MCF 10A (cell line): Measurements from ENCODE around the gene MTHFD2. TPM values are rescaled to one million over a fixed set of nuclear protein-coding genes. Genes with fewer than 3 reads are reported as not detected.
"Not testable (repeated sequence)": the region's sequence is repeated elsewhere in the genome, so short reads cannot be mapped to it uniquely, and the experiment has no call there.

ENCODE experiments used
- BruUV-seq: library from RNA; stranded (reverse); fragments of 400-500 nt; replicated peaks from 2 replicates; lab custom pipeline; 2021; lab: Mats Ljungman, UMichigan
- CTCF ChIA-PET: fragments of 300-600 bp; sonication (Branson Sonifier 250); formaldehyde crosslinking; extraction: SDS; loops from one replicate; lab custom pipeline; 2021; ENCODE audit warnings: antibody characterized with exemption, inconsistent platforms; lab: Yijun Ruan, JAX
- POLR2A ChIA-PET: fragments of 300-600, 350-650 bp; sonication (Branson Sonifier 250); formaldehyde crosslinking; extraction: SDS; loops from one replicate; lab custom pipeline; 2020; ENCODE audit warnings: antibody characterized with exemption, inconsistent platforms; lab: Yijun Ruan, JAX
- DNase-seq: peaks from one replicate; pipeline ENCODE4 v3.0.0-alpha.2; 2018; ENCODE audit not compliant: unreplicated experiment
- H3K27ac Mint-ChIP-seq: one replicate; pipeline ENCODE4 v1.8.0; 2022; ENCODE audit warnings: mild to moderate bottlenecking, low read depth, mixed read lengths; ENCODE audit not compliant: unreplicated experiment
- H3K27me3 Mint-ChIP-seq: one replicate; pipeline ENCODE4 v1.8.0; 2022; ENCODE audit warnings: mixed read lengths; ENCODE audit not compliant: insufficient read depth, unreplicated experiment
- H3K36me3 Mint-ChIP-seq: one replicate; pipeline ENCODE4 v1.8.0; 2022; ENCODE audit warnings: mild to moderate bottlenecking, moderate library complexity, mixed read lengths; ENCODE audit not compliant: insufficient read depth, unreplicated experiment
- H3K4me1 Mint-ChIP-seq: one replicate; pipeline ENCODE4 v1.8.0; 2022; ENCODE audit warnings: mixed read lengths; ENCODE audit not compliant: insufficient read depth, unreplicated experiment
- H3K4me3 Mint-ChIP-seq: one replicate; pipeline ENCODE4 v1.8.0; 2022; ENCODE audit warnings: mild to moderate bottlenecking, moderate library complexity, mixed read lengths; ENCODE audit not compliant: unreplicated experiment
- H3K9me3 Mint-ChIP-seq: one replicate; pipeline ENCODE4 v1.8.0; 2022; ENCODE audit warnings: mixed read lengths; ENCODE audit not compliant: unreplicated experiment
- CTCF ChIP-seq: fragments of 200-600 bp; IDR thresholded peaks from one replicate; pipeline ENCODE4 v1.8.0; 2022; ENCODE audit warnings: antibody characterized with exemption, mild to moderate bottlenecking; ENCODE audit not compliant: unreplicated experiment
- intact Hi-C: fragments of 100-400 bp; cut with micrococcal nuclease; formaldehyde crosslinking; loops from 2 replicates; pipeline ENCODE4 v1.14.1; 2022
- total RNA-seq: library from RNA; stranded (reverse); gene quantifications from 2 replicates; pipeline ENCODE4 v1.2.3, GENCODE V29; 2022

MTHFD2 gene
- total RNA-seq, 1 experiment from 2014 or later, result 470 TPM

- Mint-ChIP-seq H3K36me3 (no peaks in the 10 kb centered on the region), H3K27me3 (no peaks in the 10 kb centered on the region), H3K27ac (no peak overlapping the region), H3K4me3 (peak overlapping the region; percentile 78), H3K9me3 (no peaks in the 10 kb centered on the region), H3K4me1 (peaks cover 19% of the 10 kb centered on the region)
- BruUV-seq, result no TSS peak
- CTCF ChIA-PET, result interaction anchor here (0.6 to 3.0 kb wide), 16 partner anchors 9 to 355 kb away, joined by 3 to 15 read pairs (median 3); no protein-coding TSS in a partner anchor
- intact Hi-C loops, result no loop called here
- peak; percentile 47 for DNase-seq
- POLR2A ChIA-PET, result interaction anchor here (0.7 to 5.8 kb wide), 28 partner anchors 10 to 489 kb away, joined by 3 to 148 read pairs (median 5); partner anchors contain the start of genes BOLA3, DGUOK, MTHFD2 and STAMBP
- peak; percentile 44 for TF ChIP-seq CTCF
These were observed 19.2 kb upstream of the MTHFD2 start for GRCh38 chr2:74179063-74179865.

- H3K4me1 Mint-ChIP-seq, result peaks cover 5% of the 10 kb centered on the region
- no peak overlapping the region for H3K4me3 Mint-ChIP-seq
- H3K27ac Mint-ChIP-seq, result no peak overlapping the region
- no peaks in the 10 kb centered on the region for H3K9me3 Mint-ChIP-seq
- TF ChIP-seq CTCF, result no peak
- no peak for DNase-seq
- H3K36me3 Mint-ChIP-seq, result no peaks in the 10 kb centered on the region
- ChIA-PET CTCF (interaction anchor here (0.6 to 1.3 kb wide), 2 partner anchors 61 to 75 kb away, joined by 3 to 4 read pairs; no protein-coding TSS in a partner anchor), POLR2A (interaction anchor here (4.6 to 5.8 kb wide), 2 partner anchors 8 to 17 kb away, joined by 112 to 148 read pairs; partner anchors contain the start of gene MTHFD2)
- BruUV-seq, result no TSS peak
- H3K27me3 Mint-ChIP-seq, result no peaks in the 10 kb centered on the region
- intact Hi-C loops, result no loop called here
These were observed 16.7 kb upstream of the MTHFD2 start for GRCh38 chr2:74181739-74182138.

- DNase-seq, result no peak
- POLR2A ChIA-PET, result interaction anchor here (1.2 kb wide), 1 partner anchor 15 kb away, joined by 7 read pairs; the partner anchor contains the start of gene MTHFD2
- peaks cover 10% of the 10 kb centered on the region for H3K4me1 Mint-ChIP-seq
- no peaks in the 10 kb centered on the region for H3K27me3 Mint-ChIP-seq
- no TSS peak for BruUV-seq
- CTCF ChIA-PET, result interaction anchor here (0.5 to 1.1 kb wide), 3 partner anchors 35 to 126 kb away, joined by 3 to 5 read pairs (median 3); no protein-coding TSS in a partner anchor
- no peak for TF ChIP-seq CTCF
- intact Hi-C loops, result no loop called here
- H3K36me3 Mint-ChIP-seq, result no peaks in the 10 kb centered on the region
- H3K27ac Mint-ChIP-seq, result no peak overlapping the region
- no peaks in the 10 kb centered on the region for H3K9me3 Mint-ChIP-seq
- H3K4me3 Mint-ChIP-seq, result no peak overlapping the region
These were observed 14.5 kb upstream of the MTHFD2 start for GRCh38 chr2:74183878-74184277.

GRCh38 chr2:74186038-74186437 is 12.4 kb upstream of the MTHFD2 start:
- no TSS peak for BruUV-seq
- no peak for TF ChIP-seq CTCF
- Mint-ChIP-seq H3K27ac (peak overlapping the region; percentile 46), H3K4me3 (no peak overlapping the region), H3K27me3 (no peaks in the 10 kb centered on the region), H3K36me3 (no peaks in the 10 kb centered on the region), H3K9me3 (no peaks in the 10 kb centered on the region), H3K4me1 (peaks cover 12% of the 10 kb centered on the region)
- intact Hi-C loops, result no loop called here
- ChIA-PET CTCF (no interaction called here), POLR2A (no interaction called here)
- no peak for DNase-seq

- H3K9me3 Mint-ChIP-seq, H3K36me3 Mint-ChIP-seq, intact Hi-C loops, BruUV-seq, DNase-seq, H3K27ac Mint-ChIP-seq, H3K27me3 Mint-ChIP-seq, H3K4me3 Mint-ChIP-seq, CTCF ChIA-PET: not testable (repeated sequence)
- H3K4me1 Mint-ChIP-seq, result peaks cover 15% of the 10 kb centered on the region
- POLR2A ChIA-PET, result interaction anchor here (0.7 to 6.1 kb wide), 4 partner anchors 7 to 358 kb away, joined by 3 to 112 read pairs (median 31); partner anchors contain the start of genes MOB1A, MTHFD2 and STAMBP
These were observed 11.7 kb upstream of the MTHFD2 start for GRCh38 chr2:74186706-74187105.
